GM23338 (cell line): ENCODE measurements around the gene SEL1L3. TPM values are rescaled to one million over a fixed set of nuclear protein-coding genes. Genes with fewer than 3 reads are reported as not detected.

Experiments
- ATAC-seq: fragments of 200-7000 bp; cut with Tn5 transposase; 3 replicates; pipeline ENCODE4 v1.9.1; 2020
- DNase-seq: peaks from one replicate; pipeline ENCODE4 v3.0.0-alpha.2; 2015; ENCODE audit warnings: low spot score
- H2AFZ ChIP-seq: fragments of 200-600 bp; sonication (generic); 2 replicates; pipeline ENCODE4 v1.8.0; 2016; ENCODE audit warnings: antibody characterized with exemption, mild to moderate bottlenecking, moderate library complexity
- H3F3A ChIP-seq: fragments of 200-600 bp; sonication (generic); replicated peaks from 2 replicates; pipeline ENCODE4 v1.8.0; 2017; ENCODE audit warnings: antibody characterized with exemption, mixed run types, low read depth
- H3K27ac ChIP-seq: fragments of 200-600 bp; sonication (generic); 2 replicates; pipeline ENCODE4 v1.6.1; 2016; ENCODE audit warnings: low read depth
- H3K27me3 ChIP-seq: fragments of 200-600 bp; sonication (generic); 2 replicates; pipeline ENCODE4 v1.8.0; 2016; ENCODE audit warnings: mild to moderate bottlenecking, mixed run types, moderate library complexity; ENCODE audit not compliant: insufficient read depth
- H3K36me3 ChIP-seq: fragments of 200-600 bp; sonication (generic); 2 replicates; pipeline ENCODE4 v1.8.0; 2016; ENCODE audit warnings: mild to moderate bottlenecking; ENCODE audit not compliant: insufficient read depth
- H3K4me1 ChIP-seq: fragments of 200-600 bp; sonication (generic); 2 replicates; pipeline ENCODE4 v1.8.0; 2016; ENCODE audit warnings: mild to moderate bottlenecking, moderate library complexity; ENCODE audit not compliant: insufficient read depth
- H3K4me2 ChIP-seq: fragments of 200-600 bp; sonication (generic); 2 replicates; pipeline ENCODE4 v1.7.1; 2017; ENCODE audit warnings: mixed run types
- H3K4me3 ChIP-seq: fragments of 200-600 bp; sonication (generic); 2 replicates; pipeline ENCODE4 v1.6.1; 2016; ENCODE audit warnings: mixed run types
- H3K79me2 ChIP-seq: fragments of 200-600 bp; sonication (generic); replicated peaks from 2 replicates; pipeline ENCODE4 v1.8.0; 2017; ENCODE audit warnings: mild to moderate bottlenecking; ENCODE audit not compliant: insufficient read depth
- H3K9me2 ChIP-seq: fragments of 200-600 bp; sonication (generic); 2 replicates; pipeline ENCODE4 v1.8.0; 2017; ENCODE audit not compliant: insufficient read depth
- H4K20me1 ChIP-seq: fragments of 200-600 bp; sonication (generic); replicated peaks from 2 replicates; pipeline ENCODE4 v1.8.0; 2017; ENCODE audit warnings: mild to moderate bottlenecking; ENCODE audit not compliant: insufficient read depth
- H3K27ac Mint-ChIP-seq: 2 replicates; pipeline ENCODE4 v1.8.0; 2020; ENCODE audit warnings: inconsistent platforms, mild to moderate bottlenecking, moderate library complexity, mixed read lengths
- H3K27me3 Mint-ChIP-seq: 3 replicates; pipeline ENCODE4 v1.8.0; 2022; ENCODE audit warnings: low read depth, mild to moderate bottlenecking, moderate library complexity, mixed read lengths, inconsistent platforms; ENCODE audit not compliant: insufficient read depth, poor library complexity
- H3K36me3 Mint-ChIP-seq: 3 replicates; pipeline ENCODE4 v1.8.0; 2021; ENCODE audit warnings: low read depth, mild to moderate bottlenecking, inconsistent platforms, moderate library complexity, mixed read lengths
- H3K4me1 Mint-ChIP-seq: 3 replicates; pipeline ENCODE4 v1.8.0; 2020; ENCODE audit warnings: mild to moderate bottlenecking, inconsistent platforms, mixed read lengths
- H3K4me3 Mint-ChIP-seq: 3 replicates; pipeline ENCODE4 v1.8.0; 2021; ENCODE audit warnings: moderate library complexity, mild to moderate bottlenecking, inconsistent platforms, mixed read lengths
- H3K9me3 Mint-ChIP-seq: 3 replicates; pipeline ENCODE4 v1.8.0; 2020; ENCODE audit warnings: moderate library complexity, mild to moderate bottlenecking, inconsistent platforms, mixed read lengths
- CREB1 ChIP-seq: fragments of 250-450 bp; sonication (Bioruptor Pico); IDR thresholded peaks from 2 replicates; pipeline ENCODE4 v1.5.0; 2020; ENCODE audit warnings: low read depth, mild to moderate bottlenecking, moderate library complexity
- CTCF ChIP-seq, 2 experiments: fragments of 200-600 bp in 1 of 2; sonication (generic) in 1 of 2; conservative IDR thresholded peaks; 2 replicates each; pipeline versions ENCODE4 v1.5.1 to v1.6.1; 2016 to 2017; ENCODE audit warnings: antibody characterized with exemption in 2 of 2, low read depth in 2 of 2, mild to moderate bottlenecking in 2 of 2, moderate library complexity in 1 of 2
- EZH2 ChIP-seq: fragments of 200-600 bp; sonication (generic); IDR thresholded peaks from one replicate; pipeline ENCODE4 v1.8.0; 2017; ENCODE audit warnings: antibody characterized with exemption, mild to moderate bottlenecking, low read depth; ENCODE audit not compliant: unreplicated experiment
- EZH2phosphoT487 ChIP-seq: fragments of 200-600 bp; sonication (generic); IDR thresholded peaks from one replicate; pipeline ENCODE4 v1.8.1; 2018; ENCODE audit warnings: antibody characterized with exemption; ENCODE audit not compliant: unreplicated experiment
- NANOG ChIP-seq: IDR thresholded peaks from 2 replicates; pipeline ENCODE4 v1.6.1; 2016; ENCODE audit warnings: antibody characterized with exemption, borderline replicate concordance
- POLR2AphosphoS5 ChIP-seq: IDR thresholded peaks from 2 replicates; pipeline ENCODE4 v1.6.1; 2016; ENCODE audit warnings: antibody characterized with exemption, low read depth
- STAT1 ChIP-seq: IDR thresholded peaks from one replicate; pipeline ENCODE4 v1.6.1; 2016; ENCODE audit warnings: antibody characterized with exemption; ENCODE audit not compliant: unreplicated experiment
- ZNF114 ChIP-seq: fragments of 250-450 bp; sonication (Bioruptor Pico); IDR thresholded peaks from 2 replicates; pipeline ENCODE4 v1.5.0; 2020; ENCODE audit warnings: mild to moderate bottlenecking, moderate library complexity
- ZNF331 ChIP-seq: fragments of 250-450 bp; sonication (Bioruptor Pico); IDR thresholded peaks from 2 replicates; pipeline ENCODE4 v1.5.0; 2020; ENCODE audit warnings: low read depth, mild to moderate bottlenecking, moderate library complexity
- polyA plus RNA-seq: library from polyadenylated mRNA; unstranded; fragments of >200 nt; fragmentation: Nextera tagmentation; extraction: Ambion mirVana; gene quantifications from 2 replicates; pipeline ENCODE4 v1.2.1, GENCODE V29; 2016
- total RNA-seq: library from RNA; depleted of rRNA; stranded (reverse); fragments of >200 nt; shearing (Covaris generic); gene quantifications from 2 replicates; pipeline ENCODE4 v1.2.3, GENCODE V29; 2014
- TF ChIP-seq, protein P1 (sequence below): fragments of 250-450 bp; sonication (Bioruptor Pico); IDR thresholded peaks from 2 replicates; pipeline ENCODE4 v1.5.0; 2020; ENCODE audit warnings: mild to moderate bottlenecking, moderate library complexity

SEL1L3 gene
- total and polyA plus RNA-seq, 2 experiments from 2014 or later = 17.1 to 61.7 TPM

- DNase-seq = no peak
- Mint-ChIP-seq H3K4me3 (no peak overlapping the region), H3K36me3 (peaks cover 42% of the 10 kb centered on the region)
These were observed 74.0 kb downstream of the SEL1L3 start for GRCh38 chr4:25788703-25789238.

More at GRCh38 chr4:25788703-25789238, 74.0 kb downstream of the SEL1L3 start:
- Histone ChIP-seq H3K27ac (no peak overlapping the region), H3K79me2 (no peaks in the 10 kb centered on the region), H3K27me3 (no peaks in the 10 kb centered on the region), H3K4me2 (no peak overlapping the region), H3K36me3 (no peaks in the 10 kb centered on the region), H3F3A (no peaks in the 10 kb centered on the region), H2AFZ (no peak overlapping the region), H4K20me1 (no peaks in the 10 kb centered on the region), H3K4me1 (no peaks in the 10 kb centered on the region), H3K9me2 (no peaks in the 10 kb centered on the region; the same call in 1 of the 2 replicates), H3K4me3 (no peak overlapping the region)
- Mint-ChIP-seq H3K27me3 (peaks cover 10% of the 10 kb centered on the region), H3K27ac (no peak overlapping the region), H3K4me1 (no peaks in the 10 kb centered on the region), H3K9me3 (no peaks in the 10 kb centered on the region)
- TF ChIP-seq ZNF114 (CRISPR knock-in tag) (no peak), POLR2AphosphoS5 (no peak), ZNF331 (no peak), CTCF (conservative IDR thresholded peaks at IDR 0.05; ENCODE audit: low read depth in 2 of 2) (no peak), NANOG (no peak), STAT1 (no peak), CREB1 (CRISPR knock-in tag) (no peak), EZH2 (no peak), EZH2phosphoT487 (no peak)
- TF ChIP-seq, protein P1, sequence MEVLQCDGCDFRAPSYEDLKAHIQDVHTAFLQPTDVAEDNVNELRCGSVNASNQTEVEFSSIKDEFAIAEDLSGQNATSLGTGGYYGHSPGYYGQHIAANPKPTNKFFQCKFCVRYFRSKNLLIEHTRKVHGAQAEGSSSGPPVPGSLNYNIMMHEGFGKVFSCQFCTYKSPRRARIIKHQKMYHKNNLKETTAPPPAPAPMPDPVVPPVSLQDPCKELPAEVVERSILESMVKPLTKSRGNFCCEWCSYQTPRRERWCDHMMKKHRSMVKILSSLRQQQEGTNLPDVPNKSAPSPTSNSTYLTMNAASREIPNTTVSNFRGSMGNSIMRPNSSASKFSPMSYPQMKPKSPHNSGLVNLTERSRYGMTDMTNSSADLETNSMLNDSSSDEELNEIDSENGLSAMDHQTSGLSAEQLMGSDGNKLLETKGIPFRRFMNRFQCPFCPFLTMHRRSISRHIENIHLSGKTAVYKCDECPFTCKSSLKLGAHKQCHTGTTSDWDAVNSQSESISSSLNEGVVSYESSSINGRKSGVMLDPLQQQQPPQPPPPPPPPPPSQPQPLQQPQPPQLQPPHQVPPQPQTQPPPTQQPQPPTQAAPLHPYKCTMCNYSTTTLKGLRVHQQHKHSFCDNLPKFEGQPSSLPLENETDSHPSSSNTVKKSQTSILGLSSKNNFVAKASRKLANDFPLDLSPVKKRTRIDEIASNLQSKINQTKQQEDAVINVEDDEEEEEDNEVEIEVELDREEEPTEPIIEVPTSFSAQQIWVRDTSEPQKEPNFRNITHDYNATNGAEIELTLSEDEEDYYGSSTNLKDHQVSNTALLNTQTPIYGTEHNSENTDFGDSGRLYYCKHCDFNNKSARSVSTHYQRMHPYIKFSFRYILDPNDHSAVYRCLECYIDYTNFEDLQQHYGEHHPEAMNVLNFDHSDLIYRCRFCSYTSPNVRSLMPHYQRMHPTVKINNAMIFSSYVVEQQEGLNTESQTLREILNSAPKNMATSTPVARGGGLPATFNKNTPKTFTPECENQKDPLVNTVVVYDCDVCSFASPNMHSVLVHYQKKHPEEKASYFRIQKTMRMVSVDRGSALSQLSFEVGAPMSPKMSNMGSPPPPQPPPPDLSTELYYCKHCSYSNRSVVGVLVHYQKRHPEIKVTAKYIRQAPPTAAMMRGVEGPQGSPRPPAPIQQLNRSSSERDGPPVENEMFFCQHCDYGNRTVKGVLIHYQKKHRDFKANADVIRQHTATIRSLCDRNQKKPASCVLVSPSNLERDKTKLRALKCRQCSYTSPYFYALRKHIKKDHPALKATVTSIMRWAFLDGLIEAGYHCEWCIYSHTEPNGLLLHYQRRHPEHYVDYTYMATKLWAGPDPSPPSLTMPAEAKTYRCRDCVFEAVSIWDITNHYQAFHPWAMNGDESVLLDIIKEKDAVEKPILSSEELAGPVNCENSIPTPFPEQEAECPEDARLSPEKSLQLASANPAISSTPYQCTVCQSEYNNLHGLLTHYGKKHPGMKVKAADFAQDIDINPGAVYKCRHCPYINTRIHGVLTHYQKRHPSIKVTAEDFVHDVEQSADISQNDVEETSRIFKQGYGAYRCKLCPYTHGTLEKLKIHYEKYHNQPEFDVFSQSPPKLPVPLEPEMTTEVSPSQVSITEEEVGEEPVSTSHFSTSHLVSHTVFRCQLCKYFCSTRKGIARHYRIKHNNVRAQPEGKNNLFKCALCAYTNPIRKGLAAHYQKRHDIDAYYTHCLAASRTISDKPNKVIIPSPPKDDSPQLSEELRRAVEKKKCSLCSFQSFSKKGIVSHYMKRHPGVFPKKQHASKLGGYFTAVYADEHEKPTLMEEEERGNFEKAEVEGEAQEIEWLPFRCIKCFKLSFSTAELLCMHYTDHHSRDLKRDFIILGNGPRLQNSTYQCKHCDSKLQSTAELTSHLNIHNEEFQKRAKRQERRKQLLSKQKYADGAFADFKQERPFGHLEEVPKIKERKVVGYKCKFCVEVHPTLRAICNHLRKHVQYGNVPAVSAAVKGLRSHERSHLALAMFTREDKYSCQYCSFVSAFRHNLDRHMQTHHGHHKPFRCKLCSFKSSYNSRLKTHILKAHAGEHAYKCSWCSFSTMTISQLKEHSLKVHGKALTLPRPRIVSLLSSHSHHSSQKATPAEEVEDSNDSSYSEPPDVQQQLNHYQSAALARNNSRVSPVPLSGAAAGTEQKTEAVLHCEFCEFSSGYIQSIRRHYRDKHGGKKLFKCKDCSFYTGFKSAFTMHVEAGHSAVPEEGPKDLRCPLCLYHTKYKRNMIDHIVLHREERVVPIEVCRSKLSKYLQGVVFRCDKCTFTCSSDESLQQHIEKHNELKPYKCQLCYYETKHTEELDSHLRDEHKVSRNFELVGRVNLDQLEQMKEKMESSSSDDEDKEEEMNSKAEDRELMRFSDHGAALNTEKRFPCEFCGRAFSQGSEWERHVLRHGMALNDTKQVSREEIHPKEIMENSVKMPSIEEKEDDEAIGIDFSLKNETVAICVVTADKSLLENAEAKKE (CRISPR knock-in tag) = no peak
- ATAC-seq = no peak
